HG03520 (cell line): ENCODE data around the gene DNER.

Experiments
- ATAC-seq: cut with Tn5 transposase; IDR thresholded peaks from one replicate; pipeline ENCODE4 v1.9.1; 2021; ENCODE audit warnings: mild to moderate bottlenecking, moderate library complexity; ENCODE audit not compliant: unreplicated experiment

The DNER gene

GRCh38 chr2:229445501-229446211 is 268.7 kb downstream of the DNER start:
- no peak for ATAC-seq

GRCh38 chr2:229445019-229445418 is 269.3 kb downstream of the DNER start:
- ATAC-seq: no peak

- ATAC-seq: no peak
Observed at GRCh38 chr2:229443546-229444268, 270.6 kb downstream of the DNER start.

- ATAC-seq: no peak
Observed at GRCh38 chr2:229443141-229443540, 271.2 kb downstream of the DNER start.

- ATAC-seq: no peak
Observed at GRCh38 chr2:229438430-229439159, 275.8 kb downstream of the DNER start.

GRCh38 chr2:229437467-229437866 is 276.9 kb downstream of the DNER start:
- no peak for ATAC-seq

- ATAC-seq: no peak
Observed at GRCh38 chr2:229434187-229434586, 280.2 kb downstream of the DNER start.

GRCh38 chr2:229433351-229433750 is 281.0 kb downstream of the DNER start:
- ATAC-seq: no peak

GRCh38 chr2:229431327-229431954 is 282.9 kb downstream of the DNER start:
- ATAC-seq: no peak

- no peak for ATAC-seq
Observed at GRCh38 chr2:229429589-229429988, 284.8 kb downstream of the DNER start.

- no peak for ATAC-seq
Observed at GRCh38 chr2:229426464-229426863, 287.9 kb downstream of the DNER start.

- no peak for ATAC-seq
Observed at GRCh38 chr2:229425598-229425997, 288.8 kb downstream of the DNER start.

- ATAC-seq: no peak
Observed at GRCh38 chr2:229422063-229422462, 292.3 kb downstream of the DNER start.

GRCh38 chr2:229419158-229419557 is 295.2 kb downstream of the DNER start:
- ATAC-seq: no peak

GRCh38 chr2:229417916-229418315 is 296.4 kb downstream of the DNER start:
- no peak for ATAC-seq

GRCh38 chr2:229417176-229417575 is 297.2 kb downstream of the DNER start:
- ATAC-seq: no peak

- ATAC-seq: no peak
Observed at GRCh38 chr2:229416116-229416694, 298.1 kb downstream of the DNER start.

- no peak for ATAC-seq
Observed at GRCh38 chr2:229414631-229415030, 299.7 kb downstream of the DNER start.

- ATAC-seq: no peak
Observed at GRCh38 chr2:229412686-229413085, 301.7 kb downstream of the DNER start.

GRCh38 chr2:229410946-229411345 is 303.4 kb downstream of the DNER start:
- no peak for ATAC-seq

GRCh38 chr2:229410264-229410663 is 304.1 kb downstream of the DNER start:
- ATAC-seq: no peak
